Stimulated activated CD4-positive, alpha-beta T cell treated with anti-CD3 and anti-CD28 coated beads, Interleukin-2, amount 100 ng/mL, for 48 hours (primary cell): ENCODE data around the gene JAG1.

ENCODE experiments used
- DNase-seq, 2 donors: peaks; one replicate each; pipeline ENCODE4 v3.0.0-alpha.2; 2020

Gene JAG1

DNA sequence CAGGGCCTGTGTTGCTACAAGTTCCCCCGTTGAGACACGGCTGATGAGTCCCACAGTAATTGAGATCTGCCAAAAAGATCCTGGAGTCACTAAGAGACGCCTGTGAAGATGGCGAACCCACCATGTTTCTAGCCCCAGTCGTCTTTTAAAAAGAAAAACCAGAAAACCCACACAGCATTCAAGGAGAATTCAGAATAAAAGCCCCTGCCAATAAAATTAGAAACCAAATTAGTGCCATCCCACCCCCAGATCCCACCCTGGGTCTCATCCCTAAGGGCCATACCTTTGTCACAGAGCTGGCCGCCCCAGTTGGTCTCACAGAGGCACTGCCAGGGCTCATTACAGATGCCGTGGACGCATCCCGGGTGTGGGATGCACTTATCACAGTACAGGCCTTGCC lies 21.6 kb downstream of the JAG1 start:
- no peak for DNase-seq

DNA sequence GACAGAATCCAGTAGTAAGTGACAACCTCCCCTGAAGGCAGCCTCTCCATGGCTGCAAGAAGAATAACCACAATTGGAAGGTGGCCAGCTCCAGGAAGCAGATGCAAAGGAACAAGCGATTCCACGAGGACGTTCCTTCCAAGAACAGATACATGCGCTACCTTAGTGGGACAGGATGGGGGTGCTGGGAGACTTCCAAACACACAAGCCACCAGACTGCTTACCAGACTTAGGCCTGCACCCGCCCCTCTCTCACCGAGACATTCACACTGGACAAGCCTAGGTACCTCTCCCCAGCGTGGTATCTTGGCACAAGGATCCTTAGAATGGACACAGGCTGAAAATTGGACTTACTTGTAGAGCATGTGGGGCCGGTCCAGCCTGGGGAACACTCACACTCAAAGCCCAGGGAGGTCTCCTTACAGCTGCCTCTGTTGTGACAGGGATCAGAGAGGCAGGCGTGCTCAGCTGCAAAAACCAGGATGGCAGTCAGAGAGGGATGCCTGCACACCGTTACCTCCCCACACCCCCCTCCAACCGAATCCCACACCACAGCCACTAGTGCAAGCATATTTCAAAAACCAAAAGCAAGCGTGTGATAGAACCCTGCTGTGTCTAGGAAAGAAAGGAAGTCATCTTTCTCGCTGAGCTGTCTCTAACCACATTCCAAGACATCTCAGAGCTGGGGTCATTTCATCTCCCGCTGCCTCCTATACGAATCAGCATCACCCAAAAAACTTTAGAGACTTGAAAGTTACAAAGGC lies 22.4 kb downstream of the JAG1 start:
- no peak for DNase-seq

DNA sequence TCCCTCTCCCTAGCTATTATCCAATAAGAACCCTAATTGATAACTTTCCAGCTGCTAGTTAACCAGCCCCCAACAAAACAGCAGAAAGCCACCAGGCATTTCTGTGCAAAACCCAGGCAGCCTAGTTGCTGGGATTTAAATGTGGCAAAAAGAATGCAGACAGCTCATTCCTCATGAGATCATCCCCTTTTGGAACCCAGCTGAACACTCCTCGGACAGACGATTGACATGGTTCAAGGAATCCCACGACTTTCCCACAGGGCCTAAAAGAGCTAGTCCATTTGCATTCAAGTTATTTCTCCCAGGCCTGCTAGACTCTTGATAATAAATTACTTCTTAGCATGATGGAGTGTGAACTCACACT lies 24.0 kb downstream of the JAG1 start:
- no peak for DNase-seq

DNA sequence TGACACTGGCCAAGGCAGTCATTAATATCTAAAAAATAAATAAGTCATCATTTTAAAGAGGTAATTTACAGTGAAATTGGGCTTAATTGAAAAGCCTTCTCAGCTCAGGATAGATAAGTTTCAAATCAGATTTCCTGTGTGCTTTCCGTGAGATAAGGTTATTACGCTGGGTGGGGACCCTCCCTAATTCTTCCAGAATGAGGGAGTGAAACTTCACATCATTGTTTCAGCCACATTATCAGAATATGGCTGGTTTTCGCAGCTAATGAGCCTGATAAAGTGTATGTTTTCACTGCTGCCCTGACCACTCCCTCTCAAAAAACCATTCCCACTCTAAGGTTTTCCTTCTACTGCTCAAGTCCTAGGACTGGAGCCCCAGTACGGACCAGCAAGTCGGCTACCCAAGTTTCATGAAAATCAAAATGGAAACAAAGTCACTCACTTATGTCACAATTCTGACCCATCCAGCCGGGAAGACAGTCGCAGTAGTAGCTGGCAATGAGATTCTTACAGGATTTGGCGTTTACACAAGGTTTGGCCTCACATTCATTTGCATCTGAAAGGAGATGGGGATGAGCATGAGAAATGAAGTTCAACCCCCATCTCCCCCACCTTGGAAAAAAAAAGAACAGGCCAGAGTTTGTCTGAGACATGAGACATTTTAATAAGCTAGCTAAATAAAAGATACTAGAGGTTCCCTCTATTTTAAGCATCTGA lies 24.6 kb downstream of the JAG1 start:
- no peak for DNase-seq

DNA sequence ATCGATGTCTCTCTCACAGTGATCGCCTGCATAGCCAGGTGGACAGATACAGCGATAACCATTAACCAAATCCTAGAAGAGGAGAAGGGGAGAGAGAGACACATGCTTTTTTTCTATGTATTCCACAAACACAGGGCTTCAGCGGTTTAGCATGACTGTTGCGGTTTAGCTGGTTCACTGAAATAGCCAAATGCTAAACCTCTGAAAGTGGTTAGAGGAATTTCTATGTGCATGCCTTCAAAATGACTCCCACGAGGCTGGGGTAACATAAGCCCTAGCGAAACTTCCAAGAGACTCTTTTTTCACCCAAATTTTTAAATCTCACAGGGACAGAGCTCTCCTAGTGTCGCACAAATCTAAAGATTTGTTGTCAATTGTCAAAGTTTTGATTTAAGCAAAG lies 25.1 kb downstream of the JAG1 start:
- no peak for DNase-seq

DNA sequence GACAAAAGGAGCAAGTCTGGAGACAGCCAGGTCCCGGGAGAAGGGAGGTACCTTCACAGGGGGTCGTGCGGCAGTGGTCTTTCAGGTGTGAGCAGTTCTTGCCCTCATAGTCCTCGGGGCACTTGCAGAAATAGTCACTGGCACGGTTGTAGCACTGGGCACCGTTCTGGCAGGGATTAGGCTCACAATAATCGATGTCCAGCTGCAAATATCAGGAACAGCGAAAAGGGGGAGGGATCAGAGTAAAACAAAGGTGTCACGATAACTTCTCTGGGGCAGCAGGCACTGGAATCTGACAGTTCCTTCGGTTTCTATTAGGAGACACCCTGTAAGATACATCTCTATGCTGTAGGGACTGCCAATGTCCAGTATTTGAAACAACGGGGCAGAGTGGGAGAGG lies 25.9 kb downstream of the JAG1 start:
- DNase-seq: no peak

DNA sequence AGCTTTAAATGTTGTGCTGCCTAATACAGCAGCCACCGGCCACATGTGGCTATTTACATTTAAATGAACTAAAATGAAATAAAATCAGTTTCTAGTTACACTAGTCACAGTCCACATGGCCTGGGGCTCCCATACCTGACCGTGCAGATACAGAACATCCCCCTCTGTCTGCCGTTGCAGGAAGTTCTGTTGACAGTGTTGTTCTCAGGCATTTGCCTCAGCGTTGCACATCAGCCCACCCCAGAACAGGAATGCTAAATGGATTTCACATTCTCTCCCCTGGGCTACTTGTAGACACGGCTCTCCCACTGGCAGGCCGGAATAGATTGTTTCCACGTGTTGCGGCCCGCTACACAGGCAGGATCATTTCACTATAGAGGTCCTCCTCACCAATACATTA lies 26.3 kb downstream of the JAG1 start:
- DNase-seq: no peak

DNA sequence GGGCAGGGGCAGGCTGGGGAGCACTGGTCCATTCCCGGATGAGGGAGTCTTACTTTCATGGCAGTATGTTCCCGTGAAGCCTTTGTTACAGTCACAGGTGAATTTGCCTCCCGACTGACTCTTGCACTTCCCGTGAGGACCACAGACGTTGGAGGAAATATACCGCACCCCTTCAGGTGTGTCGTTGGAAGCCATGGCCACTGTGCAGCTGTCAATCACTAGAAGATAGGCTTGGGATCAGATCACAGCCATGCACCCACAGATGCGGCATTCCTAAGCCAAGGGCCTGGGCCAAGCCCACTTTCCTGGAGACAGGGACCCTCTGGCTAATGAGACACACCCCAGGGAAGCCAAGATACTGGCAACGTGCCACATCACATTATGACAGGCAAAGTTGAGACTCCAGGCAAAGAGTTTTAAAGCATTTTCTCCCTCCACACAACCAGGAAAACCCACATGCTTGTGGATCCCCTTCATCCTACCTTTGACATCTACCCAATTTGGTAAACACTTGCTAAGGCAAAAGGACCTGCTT lies 26.8 kb downstream of the JAG1 start:
- DNase-seq: no peak

DNA sequence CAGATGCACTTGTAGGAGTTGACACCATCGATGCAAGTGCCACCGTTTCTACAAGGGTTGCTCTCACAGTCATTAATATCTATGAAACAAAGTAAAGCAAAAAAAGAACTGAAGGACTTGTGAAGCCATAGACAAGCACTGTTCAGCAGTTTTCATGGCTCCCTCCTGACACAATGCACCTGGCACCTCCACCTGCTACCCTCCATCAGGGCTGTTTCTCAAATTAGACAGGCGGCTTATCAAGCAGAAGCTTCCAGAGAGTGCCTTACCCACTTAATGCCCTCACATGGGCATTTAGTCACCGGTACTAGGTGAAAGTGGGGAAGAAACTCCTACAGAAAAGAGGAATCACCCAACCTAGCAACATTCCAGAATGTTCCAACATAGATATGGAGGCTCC lies 27.8 kb downstream of the JAG1 start:
- DNase-seq: no peak

DNA sequence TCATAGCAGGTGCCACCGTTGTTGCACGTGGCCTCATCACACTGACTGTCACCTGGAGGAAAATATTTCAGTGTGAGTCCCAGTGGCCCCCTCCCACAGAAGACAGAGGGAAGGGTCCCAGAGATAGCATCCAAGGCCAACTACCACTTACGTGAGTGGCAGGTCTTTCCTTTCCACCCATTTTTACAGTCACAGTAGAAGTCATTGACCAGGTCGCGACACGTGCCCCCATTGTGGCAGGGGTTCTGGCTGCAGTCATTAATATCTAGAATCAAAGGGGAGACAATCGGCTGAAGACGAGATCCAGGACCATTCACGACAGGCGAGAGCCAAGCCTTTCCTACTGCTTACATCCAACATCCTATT lies 28.6 kb downstream of the JAG1 start:
- no peak for DNase-seq

DNA sequence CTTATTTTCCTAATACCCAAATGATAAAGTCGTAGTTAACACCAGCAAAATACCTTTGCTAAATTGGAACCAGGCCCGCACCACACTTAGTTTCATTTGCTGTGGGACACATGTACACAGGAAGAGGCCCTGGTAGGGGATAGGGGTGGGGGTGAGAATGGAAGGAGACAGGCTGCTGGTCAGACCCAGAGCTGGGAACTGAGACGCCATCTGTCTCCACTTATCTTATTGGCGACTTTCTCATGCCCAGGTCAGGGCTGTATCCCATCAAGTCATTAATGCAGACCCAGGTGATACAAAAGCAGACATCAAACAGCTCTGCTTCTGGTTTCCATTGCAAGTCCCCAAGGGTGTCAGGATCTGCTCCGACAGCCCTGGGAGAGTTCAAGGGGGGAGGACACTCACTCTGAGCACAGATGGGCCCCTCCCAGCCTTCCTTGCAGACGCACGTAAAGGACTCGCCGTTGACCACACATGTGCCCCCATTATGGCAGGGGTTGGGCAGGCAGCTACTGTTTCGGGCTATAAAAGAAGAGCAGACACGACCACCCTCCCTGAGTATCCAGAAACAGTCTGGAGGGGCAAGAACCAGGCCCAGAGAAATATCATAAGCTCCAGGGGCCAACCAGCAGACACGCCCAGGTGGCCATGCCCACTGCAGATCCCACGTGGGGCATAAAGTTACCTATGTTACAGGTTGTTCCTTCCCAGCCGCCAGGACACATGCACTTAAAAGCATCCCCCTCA lies 29.2 kb downstream of the JAG1 start:
- no peak for DNase-seq

DNA sequence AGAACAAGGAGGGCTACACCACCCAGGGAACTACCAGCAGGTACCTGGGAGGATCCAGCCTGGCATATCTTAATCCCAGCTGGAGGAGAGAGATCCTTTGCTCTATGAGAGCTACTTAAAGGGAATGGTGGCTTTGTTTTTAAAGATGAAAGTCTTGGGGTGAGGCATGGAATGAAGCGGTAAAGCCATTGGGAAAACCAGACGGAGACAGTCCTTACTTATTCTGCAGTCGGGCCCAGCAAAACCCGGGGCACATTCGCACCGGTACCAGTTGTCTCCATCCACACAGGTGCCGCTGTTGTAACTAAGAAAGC lies 30.3 kb downstream of the JAG1 start:
- DNase-seq: no peak

DNA sequence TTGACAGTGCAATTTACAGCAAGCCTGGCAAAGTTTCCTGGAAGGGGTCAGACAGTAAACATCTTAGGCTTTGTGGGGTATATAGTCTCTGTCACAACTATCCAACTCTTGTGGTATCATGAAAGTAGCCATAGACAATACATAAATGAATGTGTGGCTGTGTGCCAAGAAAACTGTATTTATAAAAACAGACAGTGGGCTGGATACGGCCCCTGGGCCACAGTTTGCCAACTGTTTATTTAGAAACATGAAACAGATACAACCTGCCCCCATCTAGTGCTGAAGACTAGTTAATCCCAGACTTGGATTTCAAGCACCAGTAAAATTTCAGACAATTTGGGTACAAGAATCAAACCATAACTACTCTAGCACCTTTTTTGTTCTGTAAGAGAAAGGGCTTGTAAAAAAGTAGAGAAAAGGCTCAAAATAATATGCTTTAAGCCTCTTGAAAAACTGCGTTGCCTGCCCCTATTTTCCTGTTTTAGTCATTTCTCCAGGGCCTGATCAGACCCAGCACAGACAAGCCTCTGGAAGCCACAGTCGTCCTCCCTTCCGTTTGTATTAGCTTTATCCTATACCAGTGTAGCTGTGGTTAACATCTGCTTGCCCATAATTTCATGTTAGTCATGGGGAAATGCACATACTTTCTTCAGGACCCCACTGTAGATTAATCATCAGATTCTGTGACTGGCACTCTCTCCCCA lies 30.8 kb downstream of the JAG1 start:
- no peak for DNase-seq

DNA sequence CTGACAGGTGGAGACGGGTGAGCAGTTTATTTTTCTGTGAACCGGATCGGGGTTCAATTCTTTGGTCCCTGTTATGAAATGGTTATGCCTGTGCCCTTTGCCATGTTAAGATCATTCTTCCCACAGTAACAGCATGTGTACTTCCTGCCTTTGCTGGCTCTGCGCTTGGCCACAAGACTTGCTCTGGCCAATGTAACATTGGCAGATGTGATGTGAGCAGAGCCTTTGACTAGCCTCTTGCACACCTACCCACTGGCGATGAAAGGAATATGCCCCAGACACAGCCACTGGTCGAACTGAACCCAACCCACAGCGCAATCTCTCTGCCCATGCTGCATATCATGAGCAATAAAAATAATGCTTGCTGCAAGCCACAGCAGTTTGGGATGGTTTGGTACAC lies 31.9 kb downstream of the JAG1 start:
- DNase-seq: no peak

DNA sequence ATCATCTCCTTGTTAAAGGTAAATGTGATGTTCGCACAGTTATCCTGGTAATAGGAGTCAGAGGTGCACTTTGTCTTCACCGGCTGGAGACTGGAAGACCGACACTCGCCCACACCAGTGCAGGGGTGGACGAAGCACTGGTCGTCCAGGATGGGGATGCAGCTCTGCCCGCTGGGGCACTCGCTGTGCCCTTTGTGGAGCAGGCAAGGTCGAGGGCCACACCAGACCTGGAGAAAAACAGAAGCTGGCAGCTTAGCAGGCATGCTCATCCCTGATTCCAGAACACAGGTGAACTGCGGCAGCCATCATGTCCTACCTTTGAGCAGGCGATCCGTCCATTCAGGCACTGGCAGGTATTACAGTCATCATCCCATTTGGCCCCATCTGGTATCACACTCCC lies 32.3 kb downstream of the JAG1 start:
- no peak for DNase-seq

DNA sequence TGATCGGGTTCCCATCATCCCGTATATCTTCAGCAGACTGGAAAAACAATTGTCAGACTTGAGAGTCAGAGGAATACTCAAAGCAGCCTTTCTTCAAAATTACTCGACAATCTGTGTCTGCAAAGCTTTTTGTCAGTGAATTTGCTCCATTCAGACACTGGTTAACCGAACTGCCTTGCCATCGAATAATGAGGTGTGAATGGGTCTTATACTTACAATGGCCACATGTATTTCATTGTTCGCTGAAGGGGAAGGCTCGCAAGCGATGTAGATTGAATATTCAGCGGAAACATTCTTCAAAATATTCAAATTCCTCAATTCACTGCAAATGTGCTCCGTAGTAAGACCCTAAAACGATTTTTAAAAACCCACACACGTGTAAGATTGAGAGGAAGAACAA lies 32.9 kb downstream of the JAG1 start:
- DNase-seq: no peak

DNA sequence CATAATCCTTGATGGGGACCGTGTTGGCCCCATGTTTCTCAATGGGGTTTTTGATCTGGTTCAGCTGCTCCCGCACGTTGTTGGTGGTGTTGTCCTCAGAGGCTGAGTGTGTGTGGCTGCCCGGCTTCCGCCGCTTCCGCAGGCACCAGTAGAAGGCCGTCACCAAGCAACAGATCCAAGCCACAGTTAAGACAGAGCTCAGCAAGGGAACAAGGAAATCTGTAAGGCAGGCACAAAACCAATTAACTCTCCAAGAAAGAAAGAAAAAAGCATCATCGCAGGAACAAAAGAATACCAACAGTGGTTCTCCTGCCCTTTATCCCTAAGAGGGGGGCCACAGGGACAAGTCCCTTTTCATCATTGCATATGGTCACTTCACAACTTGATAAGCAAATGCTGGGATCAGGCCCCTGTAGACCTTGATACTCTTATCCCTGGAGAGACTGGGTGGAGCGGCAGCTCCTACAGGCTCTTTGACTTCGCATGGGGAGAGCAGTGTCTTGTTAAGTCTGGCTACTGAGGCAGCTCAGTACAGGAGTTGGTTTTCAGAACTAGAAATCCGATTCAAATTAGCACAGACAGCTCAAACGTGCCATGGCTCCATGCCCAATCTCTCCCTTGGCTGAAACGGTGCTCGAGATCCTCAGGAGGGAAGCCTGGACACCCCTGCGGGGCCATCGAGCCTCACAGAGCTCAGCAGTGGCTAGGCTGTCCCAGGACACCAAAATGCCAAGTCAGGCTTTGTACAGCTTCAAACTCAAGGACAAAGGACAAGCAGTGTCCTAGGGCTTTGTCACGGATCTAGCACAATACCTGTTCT lies 33.9 kb downstream of the JAG1 start:
- DNase-seq: no peak

DNA sequence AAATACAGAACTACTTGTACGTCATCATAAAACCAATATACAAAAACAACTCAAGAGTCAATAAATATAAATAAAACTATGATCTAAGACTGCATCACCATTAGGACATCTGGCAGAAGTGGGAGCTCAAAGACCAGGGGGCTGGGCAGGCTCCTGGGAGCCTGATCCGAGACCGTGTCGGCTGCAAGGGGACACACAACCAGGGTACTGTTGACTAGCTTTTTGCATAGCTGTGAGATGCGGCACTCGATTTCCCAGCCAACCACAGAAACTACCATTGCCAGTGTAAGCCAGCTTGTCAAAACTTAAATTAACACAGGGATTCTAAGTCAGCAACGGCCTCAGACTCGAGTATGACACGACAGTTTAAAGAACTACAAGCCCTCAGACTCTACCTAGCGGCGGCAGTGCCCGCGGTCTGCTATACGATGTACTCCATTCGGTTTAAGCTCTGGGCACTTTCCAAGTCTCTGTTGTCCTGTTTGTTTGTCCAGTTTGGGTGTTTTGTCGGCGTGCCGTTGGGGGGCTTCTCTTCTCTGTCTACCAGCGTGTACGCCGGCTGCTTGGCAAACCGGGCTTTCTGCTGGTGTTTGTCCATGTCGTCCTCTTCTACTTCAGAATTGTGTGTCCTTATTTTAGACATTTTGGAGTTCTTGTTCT lies 34.6 kb downstream of the JAG1 start:
- no peak for DNase-seq

DNA sequence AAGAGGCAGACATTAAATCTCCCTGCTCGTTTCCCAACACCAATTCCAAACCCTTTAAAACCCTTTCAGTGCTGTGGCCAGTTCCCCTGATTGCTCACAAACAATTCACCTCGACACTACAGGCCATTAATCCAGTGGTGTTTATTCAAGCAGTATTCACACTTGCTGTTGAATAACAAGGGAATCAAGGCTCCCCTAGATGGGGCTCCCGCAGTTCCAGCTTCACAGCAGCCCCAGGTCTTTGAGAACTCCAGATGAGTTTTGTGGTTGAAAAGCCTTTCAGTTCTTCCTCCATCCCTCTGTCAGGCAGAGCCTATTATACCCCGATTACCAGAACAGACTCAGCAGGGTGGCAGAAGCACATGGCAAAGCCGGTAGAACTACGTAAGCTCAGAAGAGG lies 36.2 kb downstream of the JAG1 start:
- DNase-seq: no peak

DNA sequence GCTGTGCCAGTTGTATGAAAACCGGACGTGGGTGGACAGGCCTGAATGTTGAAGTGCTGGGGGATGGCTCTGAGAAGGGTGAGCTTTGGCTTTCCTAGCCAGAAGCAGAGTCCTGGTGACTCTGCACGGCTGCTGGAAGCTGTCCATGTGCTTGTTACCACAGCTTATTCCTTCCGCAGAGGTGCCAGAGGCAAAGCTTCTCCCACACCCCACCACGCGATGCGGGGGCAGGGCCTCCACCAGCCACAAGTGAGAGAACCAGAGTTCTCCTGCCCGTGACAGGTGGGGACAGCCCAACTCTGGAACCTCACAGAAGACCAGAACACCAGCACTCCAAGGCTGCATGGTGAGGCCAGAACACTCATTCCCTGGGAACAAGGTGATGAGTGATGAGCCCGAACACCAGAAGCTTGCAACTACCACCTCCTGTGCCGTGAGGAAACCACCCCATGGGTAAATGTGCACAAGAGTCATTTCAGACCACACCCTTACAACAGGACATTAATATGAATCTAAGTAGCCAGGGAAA lies 36.7 kb downstream of the JAG1 start:
- DNase-seq: no peak

DNA sequence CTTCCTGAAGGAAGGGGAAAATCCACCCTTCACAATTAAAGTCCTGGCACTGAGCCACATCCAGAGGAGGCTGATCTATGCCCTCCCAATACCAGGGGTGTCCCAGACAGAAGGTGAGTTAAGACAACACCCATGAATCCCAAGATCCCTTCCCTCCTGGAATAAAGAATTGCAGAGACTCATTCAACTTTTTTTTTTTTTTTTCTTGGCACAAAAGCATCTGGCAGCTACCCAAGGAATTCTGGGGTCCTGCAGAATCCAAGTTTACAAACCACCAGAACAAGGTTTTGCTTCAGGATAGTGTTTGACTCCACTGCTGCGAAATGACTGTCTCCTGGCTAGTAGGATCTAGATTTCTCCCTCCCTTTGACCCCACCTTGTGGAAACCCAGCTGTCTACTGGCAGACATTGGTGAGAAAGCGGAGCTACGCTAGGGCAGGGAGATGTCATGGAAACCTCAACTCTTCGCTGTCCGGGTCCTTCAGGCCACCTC lies 37.4 kb downstream of the JAG1 start:
- DNase-seq: no peak
